ENCODE data around the gene NECTIN1.
A peak's percentile ranks its signal among the peaks of the same experiment; 100 is the strongest.

Gene NECTIN1

DNA sequence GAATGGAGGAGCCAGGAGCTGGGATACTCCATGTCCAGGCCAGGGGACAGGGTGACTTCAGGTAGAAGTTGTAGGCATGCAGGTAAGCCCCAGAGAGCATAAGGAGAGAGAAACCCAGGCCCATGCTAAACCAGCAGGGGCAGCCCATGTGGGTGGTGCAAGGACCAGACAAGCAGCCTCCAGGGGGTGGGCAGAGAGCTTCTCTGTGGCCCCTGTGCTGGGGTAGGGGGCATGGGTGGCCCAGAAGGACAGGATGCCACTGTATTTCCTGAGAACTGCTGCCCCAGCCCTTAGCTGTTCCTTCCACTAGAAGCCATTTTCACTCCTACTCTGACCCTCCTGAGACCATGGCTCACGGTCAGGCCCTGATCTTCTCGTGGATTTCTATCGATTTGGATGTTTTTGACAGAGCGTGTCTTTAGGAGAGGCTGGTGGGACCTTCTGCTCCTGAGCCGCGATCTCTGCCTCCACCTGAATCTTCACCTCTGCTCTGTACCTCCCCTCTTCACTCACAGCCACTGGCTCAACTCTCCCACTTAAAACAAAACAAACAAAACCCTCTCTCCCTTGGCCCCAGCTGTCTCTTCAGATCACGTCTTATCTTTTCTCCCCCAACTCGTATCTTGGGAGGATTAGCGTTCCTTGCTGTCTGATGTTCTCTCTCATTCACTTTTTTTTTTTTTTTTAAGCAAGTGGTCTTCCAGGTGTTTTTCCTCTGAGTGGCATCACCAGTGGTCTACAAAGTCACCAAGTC, 112.2 kb downstream of the NECTIN1 start:
- TF ChIP-seq, protein P1, sequence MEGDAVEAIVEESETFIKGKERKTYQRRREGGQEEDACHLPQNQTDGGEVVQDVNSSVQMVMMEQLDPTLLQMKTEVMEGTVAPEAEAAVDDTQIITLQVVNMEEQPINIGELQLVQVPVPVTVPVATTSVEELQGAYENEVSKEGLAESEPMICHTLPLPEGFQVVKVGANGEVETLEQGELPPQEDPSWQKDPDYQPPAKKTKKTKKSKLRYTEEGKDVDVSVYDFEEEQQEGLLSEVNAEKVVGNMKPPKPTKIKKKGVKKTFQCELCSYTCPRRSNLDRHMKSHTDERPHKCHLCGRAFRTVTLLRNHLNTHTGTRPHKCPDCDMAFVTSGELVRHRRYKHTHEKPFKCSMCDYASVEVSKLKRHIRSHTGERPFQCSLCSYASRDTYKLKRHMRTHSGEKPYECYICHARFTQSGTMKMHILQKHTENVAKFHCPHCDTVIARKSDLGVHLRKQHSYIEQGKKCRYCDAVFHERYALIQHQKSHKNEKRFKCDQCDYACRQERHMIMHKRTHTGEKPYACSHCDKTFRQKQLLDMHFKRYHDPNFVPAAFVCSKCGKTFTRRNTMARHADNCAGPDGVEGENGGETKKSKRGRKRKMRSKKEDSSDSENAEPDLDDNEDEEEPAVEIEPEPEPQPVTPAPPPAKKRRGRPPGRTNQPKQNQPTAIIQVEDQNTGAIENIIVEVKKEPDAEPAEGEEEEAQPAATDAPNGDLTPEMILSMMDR (IDR thresholded peaks at IDR 0.05; ENCODE audit: low read depth, low read length): no peak
- no peak for TF ChIP-seq POLR2A (IDR thresholded peaks at IDR 0.05; ENCODE audit: extremely low read depth, insufficient read length)
- no peak for TF ChIP-seq MAX (IDR thresholded peaks at IDR 0.05; ENCODE audit: low read depth, low read length)
- no peak for TF ChIP-seq MYC (IDR thresholded peaks at IDR 0.05; ENCODE audit: low read depth, low read length)
- H3K4me3 ChIP-seq (ENCODE audit: low read depth, low read length): no peak overlapping the region
- DNase-seq (ENCODE audit: low read depth): no peak

- no peak overlapping the region for H3K4me3 ChIP-seq (ENCODE audit: low read depth, low read length)
- DNase-seq (ENCODE audit: low read depth): no peak
- TF ChIP-seq MYC (IDR thresholded peaks at IDR 0.05; ENCODE audit: low read depth, low read length): no peak
- TF ChIP-seq, protein P1 (IDR thresholded peaks at IDR 0.05; ENCODE audit: low read depth, low read length): no peak
- TF ChIP-seq MAX (IDR thresholded peaks at IDR 0.05; ENCODE audit: low read depth, low read length): no peak
- TF ChIP-seq POLR2A (IDR thresholded peaks at IDR 0.05; ENCODE audit: extremely low read depth, insufficient read length): no peak
Observed at GRCh38 chr11:119615882-119616196, 113.2 kb downstream of the NECTIN1 start.

DNA sequence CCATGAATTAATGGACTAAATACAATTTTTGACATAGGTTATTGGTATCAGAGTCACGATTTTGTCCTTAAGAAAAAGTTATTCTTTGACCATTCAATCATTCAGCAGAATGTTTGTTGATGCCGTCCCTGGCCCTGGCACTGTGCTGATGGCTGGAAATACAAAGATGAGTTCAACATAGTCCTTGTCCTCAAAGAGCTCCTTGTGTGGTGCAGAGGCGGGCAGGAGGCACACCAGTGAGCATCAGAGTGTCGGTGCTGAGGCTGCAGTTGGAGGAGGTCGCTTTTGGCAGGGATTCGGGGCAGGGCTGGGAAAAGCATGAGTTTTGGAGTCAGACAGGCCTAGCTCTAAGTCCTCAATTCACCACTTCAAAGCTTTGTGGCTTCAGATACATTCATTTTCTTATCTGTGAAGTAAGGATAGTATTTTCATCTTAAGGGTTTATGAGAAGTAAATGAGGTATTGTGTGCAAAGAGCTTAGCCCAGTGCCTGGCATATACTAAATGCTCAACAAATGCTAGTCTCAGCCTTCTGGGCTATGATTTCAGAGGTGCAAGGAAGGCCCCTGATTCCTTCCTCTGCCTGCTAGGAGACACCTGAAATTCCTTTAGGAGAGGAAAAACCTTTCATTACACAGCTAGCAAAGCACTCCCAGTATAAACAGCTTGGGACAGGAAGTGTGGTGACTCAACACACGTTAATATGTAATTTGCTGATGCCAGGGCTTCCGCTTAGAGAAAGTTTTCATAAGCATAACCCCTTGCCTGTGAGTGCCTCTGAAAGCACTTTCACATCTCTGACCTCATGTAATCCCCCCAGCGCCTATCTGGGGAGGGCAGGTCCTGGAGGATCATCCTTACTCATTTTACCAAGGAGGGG, 113.8 kb downstream of the NECTIN1 start:
- TF ChIP-seq, protein P1 (IDR thresholded peaks at IDR 0.05; ENCODE audit: low read depth, low read length): no peak
- peak; percentile 57 for TF ChIP-seq MAX (IDR thresholded peaks at IDR 0.05; ENCODE audit: low read depth, low read length)
- peak; percentile 38; the same call in 1 of the 2 replicates for TF ChIP-seq MYC (IDR thresholded peaks at IDR 0.05; ENCODE audit: low read depth, low read length)
- TF ChIP-seq POLR2A (IDR thresholded peaks at IDR 0.05; ENCODE audit: extremely low read depth, insufficient read length): no peak
- no peak overlapping the region for H3K4me3 ChIP-seq (ENCODE audit: low read depth, low read length)
- DNase-seq (ENCODE audit: low read depth): peak; percentile 51

DNA sequence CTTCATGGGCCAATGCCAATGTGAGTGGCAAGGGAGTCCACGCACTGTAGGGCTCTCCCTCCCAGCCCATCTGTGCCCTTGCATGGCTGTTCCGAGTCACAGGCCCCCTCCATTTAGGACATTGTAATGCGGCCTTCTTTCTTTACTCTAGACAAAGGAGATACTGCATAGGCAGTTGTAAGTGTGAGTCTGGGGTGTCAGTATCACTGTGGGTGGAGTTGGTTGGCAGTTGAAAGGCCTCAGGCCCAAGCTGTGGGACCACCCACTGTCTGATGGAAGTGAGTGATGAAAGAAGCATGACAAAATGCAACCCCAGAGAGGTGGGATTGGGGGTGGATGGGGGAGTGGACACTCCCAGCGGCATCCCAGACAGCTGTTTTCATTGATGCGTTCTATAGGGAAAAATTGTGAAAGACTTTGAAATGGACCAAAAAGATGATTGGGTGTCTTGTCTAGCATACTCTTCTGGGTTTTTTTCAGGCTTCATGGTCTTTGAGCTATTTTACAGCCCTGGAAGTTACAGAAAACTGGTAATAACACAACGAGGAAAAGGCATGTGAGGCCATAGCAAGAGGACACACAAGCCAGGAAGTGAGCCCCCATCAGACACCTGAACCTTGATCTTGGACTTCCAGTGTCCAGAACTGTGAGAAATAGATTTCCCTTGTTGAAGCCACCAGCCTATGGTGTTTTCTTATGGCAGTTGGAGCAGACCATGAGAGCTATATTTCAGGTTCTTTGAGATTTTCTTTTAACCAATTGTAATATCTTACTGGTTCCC, 114.6 kb downstream of the NECTIN1 start:
- no peak for DNase-seq (ENCODE audit: low read depth)
- TF ChIP-seq POLR2A (IDR thresholded peaks at IDR 0.05; ENCODE audit: extremely low read depth, insufficient read length): no peak
- TF ChIP-seq MYC (IDR thresholded peaks at IDR 0.05; ENCODE audit: low read depth, low read length): no peak
- no peak for TF ChIP-seq MAX (IDR thresholded peaks at IDR 0.05; ENCODE audit: low read depth, low read length)
- TF ChIP-seq, protein P1 (IDR thresholded peaks at IDR 0.05; ENCODE audit: low read depth, low read length): no peak
- no peak overlapping the region for H3K4me3 ChIP-seq (ENCODE audit: low read depth, low read length)

- TF ChIP-seq POLR2A (IDR thresholded peaks at IDR 0.05; ENCODE audit: extremely low read depth, insufficient read length) (no peak), MYC (IDR thresholded peaks at IDR 0.05; ENCODE audit: low read depth, low read length) (no peak), MAX (IDR thresholded peaks at IDR 0.05; ENCODE audit: low read depth, low read length) (no peak)
- TF ChIP-seq, protein P1 (IDR thresholded peaks at IDR 0.05; ENCODE audit: low read depth, low read length): no peak
- H3K4me3 ChIP-seq (ENCODE audit: low read depth, low read length): no peak overlapping the region
- no peak for DNase-seq (ENCODE audit: low read depth)
Observed at GRCh38 chr11:119612814-119613213, 116.2 kb downstream of the NECTIN1 start.
